Neuron (in vitro differentiated cells): ENCODE data around the gene PAN2.
"Not testable (repeated sequence)": the region's sequence is repeated elsewhere in the genome, so short reads cannot be mapped to it uniquely, and the experiment has no call there.

Source experiments
- H2AFZ ChIP-seq: one replicate; pipeline ENCODE4 v1.6.1; 2013; ENCODE audit warnings: low read depth, mild to moderate bottlenecking, inconsistent platforms, low read length, moderate library complexity
- H3K27me3 ChIP-seq: one replicate; pipeline ENCODE4 v1.6.1; 2013; ENCODE audit warnings: low read length; ENCODE audit not compliant: insufficient read depth
- H3K36me3 ChIP-seq: one replicate; pipeline ENCODE4 v1.6.1; 2013; ENCODE audit warnings: low read length; ENCODE audit not compliant: insufficient read depth
- H3K4me1 ChIP-seq: one replicate; pipeline ENCODE4 v1.6.1; 2013; ENCODE audit warnings: low read length; ENCODE audit not compliant: insufficient read depth
- H3K4me3 ChIP-seq: 2 replicates; pipeline ENCODE4 v1.5.1; 2013; ENCODE audit warnings: mild to moderate bottlenecking, low read length, moderate library complexity
- H3K9me3 ChIP-seq: one replicate; pipeline ENCODE4 v1.6.1; 2013; ENCODE audit warnings: low read length

The PAN2 gene

DNA sequence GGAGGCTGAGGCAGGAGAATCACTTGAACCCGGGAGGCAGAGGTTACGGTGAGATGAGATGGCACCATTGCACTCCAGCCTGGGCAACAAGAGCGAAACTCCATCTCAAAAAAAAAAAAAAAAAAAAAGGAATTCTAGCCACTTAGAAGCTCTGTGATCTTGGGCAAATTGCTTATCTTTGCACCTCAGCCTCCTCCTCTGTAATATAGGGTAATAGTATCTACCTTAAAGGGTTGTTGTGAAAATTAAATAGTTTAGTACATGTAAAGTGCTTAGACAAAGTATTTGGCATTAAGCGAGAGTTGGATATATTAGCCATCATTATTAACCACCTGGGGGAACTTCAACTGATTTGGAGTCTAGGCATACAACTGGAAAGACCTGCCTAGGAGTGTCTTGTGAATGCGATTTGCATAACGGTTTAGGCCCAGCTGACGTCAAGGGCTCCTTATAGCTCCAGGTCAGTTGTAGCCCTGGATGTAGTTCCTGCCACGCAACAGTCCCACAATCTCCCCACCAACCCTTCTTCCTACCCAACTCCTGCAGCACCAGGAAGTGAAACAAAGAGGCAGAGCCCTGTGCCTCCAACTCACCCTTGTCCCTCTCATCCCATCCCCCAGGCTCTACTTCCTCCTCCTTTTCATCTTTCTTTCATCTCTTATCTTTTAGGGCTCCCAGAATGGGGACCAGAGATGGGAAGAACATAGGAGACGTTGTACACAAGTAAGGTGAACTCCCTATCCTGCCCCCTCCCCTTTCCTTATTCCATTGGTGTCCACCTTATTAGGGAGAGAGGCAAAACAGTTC lies 2.8 kb upstream of the PAN2 start:
- H3K36me3 ChIP-seq, result no peaks in the 10 kb centered on the region
- no peak overlapping the region for H2AFZ ChIP-seq
- H3K27me3 ChIP-seq, result no peaks in the 10 kb centered on the region
- no peaks in the 10 kb centered on the region for H3K9me3 ChIP-seq
- no peak overlapping the region for H3K4me3 ChIP-seq
- H3K4me1 ChIP-seq, result peaks cover 12% of the 10 kb centered on the region

DNA sequence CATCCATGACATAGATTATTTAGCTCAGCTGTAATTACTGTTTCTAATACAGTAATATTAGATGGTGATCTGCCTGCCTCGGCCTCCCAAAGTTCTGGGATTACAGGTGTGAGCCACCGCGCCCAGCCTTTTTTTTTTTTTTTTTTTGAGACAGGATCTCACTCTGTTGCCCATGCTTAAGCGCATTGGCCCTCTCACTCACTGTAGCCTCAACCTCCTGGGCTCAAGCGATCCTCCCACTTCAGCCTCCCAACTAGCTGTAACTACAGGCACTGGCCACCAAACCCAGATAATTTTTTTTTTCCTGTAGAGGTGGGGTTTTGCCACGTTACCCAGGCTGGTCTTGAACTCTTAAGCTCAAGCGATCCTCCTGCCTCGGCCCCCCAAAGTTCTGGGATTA lies 1.7 kb upstream of the PAN2 start:
- H2AFZ ChIP-seq, result not testable (repeated sequence)

DNA sequence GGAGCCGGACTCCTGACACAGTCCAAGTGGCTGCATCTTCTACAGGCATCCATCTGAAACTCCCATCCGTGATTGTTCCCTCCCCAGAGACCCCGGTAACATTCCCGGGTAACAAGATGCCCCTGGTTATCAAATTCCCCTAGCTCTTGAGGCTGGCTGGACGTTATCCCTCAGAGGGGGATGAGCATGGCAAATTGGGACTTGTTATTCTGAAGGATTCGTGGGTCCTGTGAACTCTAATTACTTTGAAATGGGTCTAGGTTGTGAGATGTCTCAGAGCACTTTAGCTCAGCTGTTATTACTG lies 642 bp upstream of the PAN2 start:
- Histone ChIP-seq H2AFZ (peak overlapping the region; percentile 77), H3K4me1 (peaks cover 12% of the 10 kb centered on the region), H3K36me3 (no peaks in the 10 kb centered on the region), H3K9me3 (no peaks in the 10 kb centered on the region), H3K27me3 (no peaks in the 10 kb centered on the region), H3K4me3 (peak overlapping the region; percentile 59)

More for the DNA sequence above, 1.7 kb upstream of the PAN2 start:
- not testable (repeated sequence) for H3K36me3 ChIP-seq, H3K4me3 ChIP-seq, H3K27me3 ChIP-seq, H3K9me3 ChIP-seq
- H3K4me1 ChIP-seq, result peaks cover 12% of the 10 kb centered on the region

DNA sequence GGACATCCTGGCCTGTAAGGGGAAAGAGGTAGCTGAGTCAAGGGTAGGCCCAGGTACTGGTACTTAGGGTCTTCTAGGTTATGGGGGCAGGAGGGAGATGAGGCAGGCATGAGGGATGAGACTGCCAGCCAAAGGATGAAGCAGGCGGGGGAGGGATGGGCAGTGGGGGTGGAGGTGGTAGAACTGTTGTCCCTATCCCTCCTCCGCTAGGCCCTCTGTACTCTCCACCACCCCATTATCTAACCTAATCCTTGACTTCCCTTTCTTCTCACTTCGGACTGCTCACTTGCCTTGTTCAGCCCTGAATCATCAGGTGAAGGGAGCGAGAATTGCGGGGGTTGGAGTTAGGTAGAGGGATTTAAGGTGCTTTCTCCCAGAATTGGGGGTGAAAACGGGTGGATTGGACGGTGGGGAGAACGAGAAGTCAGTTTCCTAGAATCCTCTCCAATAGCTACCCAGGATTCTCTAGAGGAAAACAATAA lies 562 bp downstream of the PAN2 start:
- H2AFZ ChIP-seq, result peak overlapping the region; percentile 77
- H3K27me3 ChIP-seq, result no peaks in the 10 kb centered on the region
- peak overlapping the region; percentile 59 for H3K4me3 ChIP-seq
- H3K36me3 ChIP-seq, result no peaks in the 10 kb centered on the region
- H3K4me1 ChIP-seq, result peaks cover 12% of the 10 kb centered on the region
- no peaks in the 10 kb centered on the region for H3K9me3 ChIP-seq

DNA sequence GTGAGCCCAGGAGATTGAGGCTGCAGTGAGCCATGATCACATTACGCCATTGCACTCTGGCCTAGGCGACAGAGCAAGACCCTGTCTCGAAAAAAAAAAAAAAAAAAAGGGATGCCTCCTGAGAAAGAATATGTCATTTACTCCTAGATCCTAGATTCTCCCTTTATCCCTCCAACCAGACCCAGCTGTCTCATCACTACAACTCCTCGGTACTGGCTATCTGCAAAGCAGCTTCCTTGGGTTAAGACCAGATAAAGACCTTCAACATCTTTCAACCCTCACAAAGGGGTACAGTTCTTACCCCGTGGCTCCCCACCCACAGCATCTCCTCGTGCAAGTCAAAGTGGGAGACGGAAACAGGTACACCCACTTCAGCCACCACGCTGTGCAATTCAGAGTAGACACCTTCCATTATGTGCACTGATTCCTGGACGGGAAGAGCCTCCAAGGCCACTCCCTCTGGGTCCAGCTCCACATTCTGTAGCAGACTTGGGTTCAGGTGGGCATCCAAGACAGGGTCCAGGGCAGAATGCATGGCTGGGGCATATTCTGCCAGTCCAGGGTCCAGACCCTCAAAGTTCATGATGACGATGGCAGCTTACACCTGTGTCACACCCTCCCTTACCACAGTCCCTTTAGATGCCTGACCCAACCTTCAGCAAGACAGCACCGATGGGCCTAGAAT lies 1.1 kb downstream of the PAN2 start:
- Histone ChIP-seq H3K9me3 (no peaks in the 10 kb centered on the region), H3K4me3 (peak overlapping the region; percentile 59), H3K4me1 (peaks cover 12% of the 10 kb centered on the region), H3K27me3 (no peaks in the 10 kb centered on the region), H3K36me3 (peaks cover 5% of the 10 kb centered on the region), H2AFZ (no peak overlapping the region)

DNA sequence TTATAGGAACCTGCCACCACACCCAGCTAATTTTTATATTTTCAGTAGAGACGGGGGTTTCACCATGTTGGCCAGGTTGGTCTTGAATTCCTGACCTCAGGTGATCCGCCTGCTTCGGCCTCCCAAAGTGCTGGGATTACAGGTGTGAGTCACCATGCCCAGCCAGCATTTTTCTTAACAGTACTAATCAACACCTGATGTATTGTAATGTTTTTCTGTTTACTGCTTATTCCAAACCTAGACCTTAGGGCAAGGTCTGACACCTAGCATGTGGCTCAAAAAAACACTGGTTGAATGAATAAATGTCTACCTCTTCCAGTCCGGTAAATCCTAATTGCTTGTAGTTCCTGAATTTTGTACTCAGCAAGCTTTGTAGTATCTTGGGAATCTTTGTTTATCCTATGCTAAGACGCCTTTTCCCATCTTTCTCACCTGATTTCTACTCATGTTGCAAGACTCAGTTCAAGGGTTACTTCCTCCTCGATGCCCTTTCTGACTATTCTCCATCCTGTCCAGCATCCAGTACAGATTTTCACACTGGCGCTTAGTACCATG lies 2.8 kb downstream of the PAN2 start:
- H3K9me3 ChIP-seq, result no peaks in the 10 kb centered on the region
- no peaks in the 10 kb centered on the region for H3K27me3 ChIP-seq
- no peak overlapping the region for H2AFZ ChIP-seq
- peaks cover 11% of the 10 kb centered on the region for H3K36me3 ChIP-seq
- peaks cover 12% of the 10 kb centered on the region for H3K4me1 ChIP-seq
- H3K4me3 ChIP-seq, result no peak overlapping the region

DNA sequence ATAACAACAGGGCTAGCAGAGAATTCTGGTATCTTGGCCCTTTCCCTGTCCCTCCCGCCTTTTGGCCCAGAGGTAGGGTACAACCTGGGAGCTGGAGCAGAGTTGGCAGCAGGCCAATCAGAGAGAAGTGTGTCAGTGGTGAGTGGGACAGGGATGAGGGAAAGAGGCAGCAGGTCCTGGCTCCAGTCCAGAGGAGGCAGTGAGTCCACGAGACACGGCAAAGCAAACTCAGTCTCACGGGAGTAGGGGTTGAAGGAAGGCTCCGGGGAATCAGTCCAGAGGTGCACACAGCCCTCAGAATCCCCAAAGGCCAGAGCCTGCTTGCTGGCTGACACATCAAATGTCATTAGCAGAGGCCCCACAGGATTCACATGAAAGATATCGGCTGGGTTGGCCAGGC lies 7.3 kb downstream of the PAN2 start:
- Histone ChIP-seq H2AFZ (no peak overlapping the region), H3K4me1 (no peaks in the 10 kb centered on the region), H3K27me3 (no peaks in the 10 kb centered on the region), H3K9me3 (no peaks in the 10 kb centered on the region), H3K4me3 (no peak overlapping the region), H3K36me3 (peaks cover 43% of the 10 kb centered on the region)

DNA sequence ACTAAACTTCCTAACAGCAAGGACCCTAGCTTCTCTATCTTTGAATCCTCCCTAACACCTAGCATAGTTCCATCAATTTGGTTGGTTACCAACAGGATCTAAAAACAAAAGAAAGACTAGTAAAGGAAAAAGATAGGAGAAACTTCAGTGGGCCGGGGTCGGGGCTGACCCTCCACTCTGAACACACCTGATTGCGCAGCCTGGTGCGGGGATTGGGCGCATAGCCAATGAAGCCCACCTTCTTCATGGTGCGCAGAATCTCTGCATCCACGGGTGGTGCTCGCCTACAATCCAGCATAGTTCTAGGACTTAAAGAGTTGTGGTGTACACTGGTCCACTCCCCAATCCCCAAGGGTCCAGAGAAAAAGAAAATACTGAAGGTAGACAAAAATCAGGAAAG lies 7.7 kb downstream of the PAN2 start:
- H2AFZ ChIP-seq, result no peak overlapping the region
- H3K27me3 ChIP-seq, result no peaks in the 10 kb centered on the region
- no peaks in the 10 kb centered on the region for H3K9me3 ChIP-seq
- H3K4me3 ChIP-seq, result no peak overlapping the region
- peaks cover 43% of the 10 kb centered on the region for H3K36me3 ChIP-seq
- H3K4me1 ChIP-seq, result no peaks in the 10 kb centered on the region

DNA sequence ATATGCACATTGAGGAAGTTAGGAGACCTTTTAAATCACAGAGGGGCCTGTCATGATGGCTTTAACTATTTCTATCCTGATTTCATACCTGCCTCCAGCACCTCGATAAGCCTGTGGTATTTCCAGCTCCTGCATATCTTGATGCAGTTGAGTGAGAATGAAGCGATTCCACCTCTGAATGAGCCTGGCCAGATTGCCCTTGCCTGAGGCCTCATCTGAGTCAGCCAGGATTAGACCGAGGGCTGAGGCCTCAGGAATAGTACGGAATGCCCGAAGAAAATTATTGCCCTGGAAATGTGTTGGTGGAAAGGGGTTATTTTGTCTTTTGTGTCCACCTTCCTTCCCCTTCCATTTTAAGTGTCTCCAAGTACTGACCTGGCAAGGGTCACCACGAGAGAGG lies 9.6 kb downstream of the PAN2 start:
- Histone ChIP-seq H3K36me3 (peaks cover 47% of the 10 kb centered on the region), H3K4me1 (no peaks in the 10 kb centered on the region), H3K4me3 (no peak overlapping the region), H3K27me3 (no peaks in the 10 kb centered on the region), H2AFZ (no peak overlapping the region), H3K9me3 (no peaks in the 10 kb centered on the region)

DNA sequence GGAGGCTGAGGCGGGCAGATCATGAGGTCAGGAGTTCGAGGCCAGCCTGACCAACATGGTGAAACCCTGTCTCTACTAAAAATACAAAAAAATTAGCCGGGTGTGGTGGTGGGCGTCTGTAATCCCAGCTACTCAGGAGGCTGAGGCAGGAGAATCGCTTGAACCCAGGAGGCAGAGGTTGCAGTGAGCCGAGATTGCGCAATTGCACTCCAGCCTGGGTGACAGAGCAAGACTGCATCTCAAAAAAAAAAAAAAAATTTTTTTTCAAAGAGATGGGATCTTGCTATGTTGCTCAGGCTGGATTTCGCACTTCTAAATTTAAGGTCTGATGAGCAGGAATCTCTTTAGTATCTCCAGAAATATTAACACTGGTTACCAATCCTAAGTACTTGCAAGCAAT lies 12.2 kb downstream of the PAN2 start:
- H3K27me3 ChIP-seq, H3K4me3 ChIP-seq: not testable (repeated sequence)
- H3K36me3 ChIP-seq, result peaks cover 43% of the 10 kb centered on the region

DNA sequence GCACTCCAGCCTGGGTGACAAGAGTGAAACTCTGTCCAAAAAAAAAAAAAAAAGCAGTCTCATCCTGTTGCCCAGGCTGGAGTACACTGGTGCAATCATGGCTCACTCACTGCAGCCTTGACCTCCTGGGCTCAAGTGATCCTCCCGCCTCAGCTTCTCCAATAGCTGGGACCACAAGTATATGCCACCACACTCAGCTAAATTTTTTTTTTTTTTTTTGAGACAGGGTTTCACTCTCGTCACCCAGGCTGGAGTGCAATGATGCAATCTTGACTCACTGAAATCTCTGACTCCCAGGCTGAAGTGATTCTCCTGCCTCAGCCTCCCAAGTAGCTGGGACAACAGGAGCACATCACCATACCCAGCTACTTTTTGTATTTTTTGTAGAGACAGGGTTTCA lies 12.8 kb downstream of the PAN2 start:
- no peaks in the 10 kb centered on the region for H3K27me3 ChIP-seq
- H3K9me3 ChIP-seq, result no peaks in the 10 kb centered on the region
- H3K4me1 ChIP-seq, result peaks cover 2% of the 10 kb centered on the region
- no peak overlapping the region for H3K4me3 ChIP-seq
- no peak overlapping the region for H2AFZ ChIP-seq
- peaks cover 39% of the 10 kb centered on the region for H3K36me3 ChIP-seq

More for the DNA sequence above, 12.2 kb downstream of the PAN2 start:
- H3K4me1 ChIP-seq, H3K9me3 ChIP-seq, H2AFZ ChIP-seq: not testable (repeated sequence)

DNA sequence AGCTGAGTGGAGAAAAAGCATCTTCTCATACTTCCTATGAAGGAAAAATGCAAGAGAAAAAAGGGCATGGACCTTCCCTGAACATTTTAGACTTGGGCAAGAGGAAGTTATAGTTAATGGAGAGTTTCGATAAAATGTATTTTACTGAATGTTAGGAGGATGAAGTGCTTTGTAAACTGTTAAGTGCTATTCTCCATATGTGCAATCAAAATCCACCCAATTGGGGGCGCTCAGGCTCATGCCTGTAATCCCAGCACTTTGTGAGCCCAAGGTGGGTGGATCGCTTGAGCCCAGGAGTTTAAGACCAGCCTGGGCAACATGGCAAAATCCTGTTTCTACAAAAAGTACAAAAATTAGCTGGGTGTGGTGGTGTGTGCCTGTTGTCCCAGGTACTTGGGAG lies 16.1 kb downstream of the PAN2 start:
- peaks cover 12% of the 10 kb centered on the region for H3K4me1 ChIP-seq
- H3K4me3 ChIP-seq, result no peak overlapping the region
- H3K9me3 ChIP-seq, result no peaks in the 10 kb centered on the region
- H2AFZ ChIP-seq, result no peak overlapping the region
- H3K27me3 ChIP-seq, result no peaks in the 10 kb centered on the region
- peaks cover 16% of the 10 kb centered on the region for H3K36me3 ChIP-seq

DNA sequence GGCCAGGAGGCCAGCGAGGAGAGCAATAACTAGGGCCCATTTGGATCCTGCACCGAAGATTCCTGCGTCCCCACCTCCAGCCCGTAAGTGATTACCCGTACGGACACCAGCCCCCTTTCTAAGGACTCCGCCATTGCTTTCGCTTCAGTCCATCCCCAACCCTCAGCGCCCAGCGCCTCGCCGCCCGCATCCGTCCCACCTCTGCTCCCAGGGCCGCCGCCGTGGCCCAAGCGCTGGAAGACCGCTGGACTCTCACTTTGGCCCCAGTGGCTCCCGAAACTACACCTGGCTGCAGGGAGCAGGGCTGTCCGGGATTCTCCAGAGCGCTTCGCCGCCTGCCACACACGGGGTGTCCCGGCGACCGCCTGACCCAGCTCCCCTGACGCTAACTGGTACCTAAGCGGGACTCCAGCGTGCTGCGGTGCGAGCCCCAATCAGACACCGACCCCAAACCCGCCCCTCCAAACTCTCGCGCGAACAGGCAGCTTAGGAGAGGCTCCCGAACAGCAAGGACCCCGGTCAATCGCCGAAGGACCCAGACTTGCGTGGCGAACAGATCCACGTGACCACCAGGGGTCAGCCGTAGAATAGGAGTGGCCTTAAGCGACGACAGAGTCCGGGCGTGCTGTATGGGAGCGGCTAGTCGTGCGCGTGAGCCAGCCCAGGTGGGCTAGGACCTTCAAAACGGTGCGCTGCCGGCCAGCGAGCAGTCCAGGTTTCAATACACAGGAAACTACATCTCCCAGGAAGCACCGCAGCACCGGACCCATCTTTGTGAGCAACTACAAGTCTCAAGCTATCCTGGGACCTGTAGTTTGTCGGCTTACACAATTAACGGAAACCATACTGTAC lies 18.0 kb downstream of the PAN2 start, which contains the start of gene CNPY2:
Gene CNPY2 (minus strand): TSS at position 367 of the 852 bp plus-strand sequence. CDS start 771 bp downstream, outside the sequence.
- H3K9me3 ChIP-seq, result no peaks in the 10 kb centered on the region
- H3K4me3 ChIP-seq, result peak within 1 kb of the TSS; percentile 93
- peak within 1 kb of the TSS; percentile 12 for H2AFZ ChIP-seq
- H3K36me3 ChIP-seq, result peaks cover 21% of the 10 kb centered on the region
- peaks cover 12% of the 10 kb centered on the region for H3K4me1 ChIP-seq
- no peaks in the 10 kb centered on the region for H3K27me3 ChIP-seq
